Osteocyte (in vitro differentiated cells): ENCODE measurements around the gene MS4A12. TPM values are rescaled to one million over a fixed set of nuclear protein-coding genes. Genes with fewer than 3 reads are reported as not detected.
"Not testable (repeated sequence)": the region's sequence is repeated elsewhere in the genome, so short reads cannot be mapped to it uniquely, and the experiment has no call there.

Source experiments
- DNase-seq: peaks from one replicate; pipeline ENCODE4 v3.0.0; 2021; ENCODE audit warnings: mixed read lengths; ENCODE audit not compliant: unreplicated experiment; ENCODE audit errors: extremely low spot score
- H3K27ac Mint-ChIP-seq: one replicate; pipeline ENCODE4 v1.8.0; 2021; ENCODE audit warnings: mild to moderate bottlenecking, mixed read lengths; ENCODE audit not compliant: unreplicated experiment
- H3K27me3 Mint-ChIP-seq: one replicate; pipeline ENCODE4 v1.8.0; 2021; ENCODE audit warnings: mixed read lengths; ENCODE audit not compliant: unreplicated experiment
- H3K36me3 Mint-ChIP-seq: one replicate; pipeline ENCODE4 v1.8.0; 2021; ENCODE audit warnings: mixed read lengths; ENCODE audit not compliant: unreplicated experiment
- H3K4me1 Mint-ChIP-seq: one replicate; pipeline ENCODE4 v1.8.0; 2021; ENCODE audit warnings: mixed read lengths; ENCODE audit not compliant: unreplicated experiment
- H3K4me3 Mint-ChIP-seq: one replicate; pipeline ENCODE4 v1.8.0; 2021; ENCODE audit warnings: mild to moderate bottlenecking, moderate library complexity, mixed read lengths; ENCODE audit not compliant: unreplicated experiment
- H3K9me3 Mint-ChIP-seq: one replicate; pipeline ENCODE4 v1.8.0; 2021; ENCODE audit warnings: mixed read lengths; ENCODE audit not compliant: unreplicated experiment
- total RNA-seq: library from RNA; stranded (reverse); gene quantifications from 2 replicates; pipeline ENCODE4 v1.2.1, GENCODE V29; 2021
- TF ChIP-seq, protein P1 (sequence below): fragments of 200-600 bp; sonication (generic); IDR thresholded peaks from 2 replicates; pipeline ENCODE4 v1.5.0; 2021; ENCODE audit warnings: antibody characterized with exemption, mild to moderate bottlenecking, moderate library complexity

The MS4A12 gene
- total RNA-seq, 1 donor from 2014 or later, result not detected

DNA sequence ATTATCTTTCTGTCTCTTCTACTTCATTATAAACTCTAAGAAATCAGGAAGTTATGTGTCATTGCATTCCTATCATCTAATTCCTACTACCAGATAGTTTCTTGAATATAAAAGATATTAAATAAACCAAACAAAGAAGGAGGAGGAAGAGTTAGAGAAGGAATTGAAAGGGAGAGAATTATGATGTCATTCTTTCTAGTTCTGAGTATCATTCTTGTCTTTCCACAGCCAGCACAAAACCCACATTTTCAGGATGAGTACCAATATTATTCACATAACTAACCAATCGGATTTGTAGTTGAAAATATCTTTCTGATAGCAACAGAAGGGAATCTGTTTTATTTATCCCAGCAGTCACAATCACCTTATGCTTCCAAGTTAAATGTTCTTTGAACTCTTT, 35.9 kb downstream of the MS4A12 start:
- DNase-seq, result no peak
- H3K27ac Mint-ChIP-seq, result no peak overlapping the region
- H3K27me3 Mint-ChIP-seq, result peaks cover 3% of the 10 kb centered on the region
- TF ChIP-seq, protein P1, sequence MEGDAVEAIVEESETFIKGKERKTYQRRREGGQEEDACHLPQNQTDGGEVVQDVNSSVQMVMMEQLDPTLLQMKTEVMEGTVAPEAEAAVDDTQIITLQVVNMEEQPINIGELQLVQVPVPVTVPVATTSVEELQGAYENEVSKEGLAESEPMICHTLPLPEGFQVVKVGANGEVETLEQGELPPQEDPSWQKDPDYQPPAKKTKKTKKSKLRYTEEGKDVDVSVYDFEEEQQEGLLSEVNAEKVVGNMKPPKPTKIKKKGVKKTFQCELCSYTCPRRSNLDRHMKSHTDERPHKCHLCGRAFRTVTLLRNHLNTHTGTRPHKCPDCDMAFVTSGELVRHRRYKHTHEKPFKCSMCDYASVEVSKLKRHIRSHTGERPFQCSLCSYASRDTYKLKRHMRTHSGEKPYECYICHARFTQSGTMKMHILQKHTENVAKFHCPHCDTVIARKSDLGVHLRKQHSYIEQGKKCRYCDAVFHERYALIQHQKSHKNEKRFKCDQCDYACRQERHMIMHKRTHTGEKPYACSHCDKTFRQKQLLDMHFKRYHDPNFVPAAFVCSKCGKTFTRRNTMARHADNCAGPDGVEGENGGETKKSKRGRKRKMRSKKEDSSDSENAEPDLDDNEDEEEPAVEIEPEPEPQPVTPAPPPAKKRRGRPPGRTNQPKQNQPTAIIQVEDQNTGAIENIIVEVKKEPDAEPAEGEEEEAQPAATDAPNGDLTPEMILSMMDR, result no peak
- no peak overlapping the region for H3K4me3 Mint-ChIP-seq
- peaks cover 5% of the 10 kb centered on the region for H3K9me3 Mint-ChIP-seq
- no peaks in the 10 kb centered on the region for H3K36me3 Mint-ChIP-seq
- H3K4me1 Mint-ChIP-seq, result no peaks in the 10 kb centered on the region

DNA sequence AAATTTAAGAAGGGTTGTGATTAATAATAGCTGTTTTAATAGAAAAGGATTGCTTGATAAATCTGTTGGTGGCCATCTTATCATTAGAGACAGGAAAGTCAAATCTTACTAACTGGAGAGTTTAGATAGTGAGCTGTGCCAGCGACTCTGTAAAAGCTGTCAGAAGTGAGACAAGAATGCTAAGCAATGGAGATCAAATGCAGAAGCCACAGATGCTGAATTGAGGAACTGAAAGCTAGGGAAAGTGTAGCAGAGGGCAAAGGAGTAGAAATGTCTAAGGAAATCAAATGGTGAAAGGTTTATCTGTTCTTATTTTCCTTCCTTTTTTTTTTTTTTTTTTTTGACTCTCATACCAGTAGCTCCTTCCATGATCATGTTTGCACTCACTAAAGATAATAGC, 36.4 kb downstream of the MS4A12 start:
- H3K9me3 Mint-ChIP-seq, result peaks cover 5% of the 10 kb centered on the region
- H3K27me3 Mint-ChIP-seq, result peaks cover 3% of the 10 kb centered on the region
- H3K4me3 Mint-ChIP-seq, result no peak overlapping the region
- no peaks in the 10 kb centered on the region for H3K4me1 Mint-ChIP-seq
- no peaks in the 10 kb centered on the region for H3K36me3 Mint-ChIP-seq
- TF ChIP-seq, protein P1, result no peak
- H3K27ac Mint-ChIP-seq, result no peak overlapping the region
- DNase-seq, result no peak

DNA sequence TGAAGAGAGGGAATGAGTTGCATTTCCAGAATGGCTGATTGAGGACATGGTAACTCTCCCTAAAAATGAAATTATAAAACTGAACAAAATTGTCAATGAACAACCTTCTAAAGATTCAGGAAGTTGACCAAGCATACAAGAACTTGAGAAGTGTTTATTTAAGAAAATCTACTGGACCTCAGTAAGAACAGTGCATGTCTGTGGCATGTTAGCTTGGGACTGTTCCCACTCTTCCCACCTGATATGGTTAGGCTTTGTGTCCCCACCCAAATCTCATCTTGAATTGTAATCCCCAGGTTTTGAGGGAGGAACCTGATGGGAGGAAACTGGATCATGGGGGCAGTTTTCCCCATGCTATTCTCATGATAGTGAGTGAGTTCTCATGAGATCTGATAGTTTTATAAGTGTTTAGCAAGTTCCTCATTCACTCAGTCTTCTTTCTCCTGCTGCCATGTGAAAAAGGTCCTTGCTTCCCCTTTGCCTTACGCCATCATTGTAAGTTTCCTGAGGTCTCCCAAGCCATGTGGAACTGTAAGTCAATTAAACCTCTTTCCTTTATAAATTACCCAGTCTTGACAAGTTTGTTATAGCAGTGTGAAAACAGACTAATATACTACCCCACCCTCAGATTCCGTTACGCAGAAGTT, 38.0 kb downstream of the MS4A12 start:
- no peak for DNase-seq
- Mint-ChIP-seq H3K36me3 (no peaks in the 10 kb centered on the region), H3K27ac (no peak overlapping the region), H3K4me1 (no peaks in the 10 kb centered on the region), H3K4me3 (no peak overlapping the region), H3K9me3 (peaks cover 5% of the 10 kb centered on the region), H3K27me3 (peaks cover 3% of the 10 kb centered on the region)
- TF ChIP-seq, protein P1, result no peak

DNA sequence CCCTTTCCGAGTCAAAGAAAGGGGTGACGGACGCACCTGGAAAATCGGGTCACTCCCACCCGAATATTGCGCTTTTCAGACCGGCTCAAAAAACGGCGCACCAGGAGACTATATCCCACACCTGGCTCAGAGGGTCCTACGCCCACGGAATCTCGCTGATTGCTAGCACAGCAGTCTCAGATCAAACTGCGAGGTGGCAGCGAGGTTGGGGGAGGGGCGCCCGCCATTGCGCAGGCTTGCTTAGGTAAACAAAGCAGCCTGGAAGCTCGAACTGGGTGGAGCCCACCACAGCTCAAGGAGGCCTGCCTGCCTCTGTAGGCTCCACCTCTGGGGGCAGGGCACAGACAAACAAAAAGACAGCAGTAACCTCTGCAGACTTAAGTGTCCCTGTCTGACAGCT, 39.8 kb downstream of the MS4A12 start:
- H3K27ac Mint-ChIP-seq, DNase-seq, H3K4me1 Mint-ChIP-seq, H3K4me3 Mint-ChIP-seq, H3K27me3 Mint-ChIP-seq, H3K36me3 Mint-ChIP-seq, H3K9me3 Mint-ChIP-seq: not testable (repeated sequence)

DNA sequence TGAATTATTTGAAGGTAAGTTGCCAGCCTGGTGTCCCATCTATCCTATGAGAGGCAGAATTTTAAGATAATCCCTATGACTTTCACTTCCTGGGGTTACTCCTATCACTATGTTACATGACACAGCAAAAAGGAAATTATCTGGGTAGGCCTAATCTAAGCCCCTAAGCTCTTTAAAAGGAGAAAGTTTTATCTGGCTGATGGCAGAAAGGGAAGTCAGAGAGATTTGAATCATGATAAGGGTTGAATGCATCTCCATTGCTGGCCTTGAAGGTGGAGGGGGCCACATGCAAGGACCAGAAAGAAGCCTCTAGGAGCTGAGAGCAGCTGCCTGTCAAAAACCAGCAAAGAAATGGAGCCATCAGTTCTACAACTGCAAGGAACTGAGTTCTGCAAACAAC, 46.0 kb downstream of the MS4A12 start:
- H3K4me3 Mint-ChIP-seq, H3K9me3 Mint-ChIP-seq, H3K36me3 Mint-ChIP-seq, H3K4me1 Mint-ChIP-seq, H3K27ac Mint-ChIP-seq, DNase-seq: not testable (repeated sequence)
- H3K27me3 Mint-ChIP-seq, result peaks cover 11% of the 10 kb centered on the region

DNA sequence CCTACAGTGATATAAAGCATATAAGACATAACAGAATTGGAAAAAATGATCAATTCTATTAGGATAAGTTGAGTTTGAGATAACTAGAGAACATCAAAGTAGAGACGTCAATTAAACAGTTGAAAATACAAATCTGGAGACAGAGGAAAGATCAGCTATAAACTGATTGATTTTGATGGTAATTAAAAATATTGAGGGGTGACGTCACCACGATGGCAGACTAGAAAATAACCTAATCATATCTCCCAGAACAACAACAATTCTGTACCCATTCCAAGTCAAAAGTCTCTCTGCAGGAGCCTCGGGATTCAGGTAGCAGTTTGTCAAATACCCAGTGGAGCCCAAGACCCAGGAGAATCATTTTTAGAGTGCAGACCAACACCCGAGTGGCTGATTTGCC, 51.5 kb downstream of the MS4A12 start:
- TF ChIP-seq, protein P1, result no peak
- no peak for DNase-seq

More for the DNA sequence above, 51.5 kb downstream of the MS4A12 start:
- H3K9me3 Mint-ChIP-seq, result peaks cover 5% of the 10 kb centered on the region
- H3K4me3 Mint-ChIP-seq, result no peak overlapping the region
- no peaks in the 10 kb centered on the region for H3K4me1 Mint-ChIP-seq
- H3K27ac Mint-ChIP-seq, result no peak overlapping the region
- H3K27me3 Mint-ChIP-seq, result peaks cover 16% of the 10 kb centered on the region
- H3K36me3 Mint-ChIP-seq, result no peaks in the 10 kb centered on the region

Other genes starting within 250 kb of the MS4A12 start
- 0.30 TPM in 1 of 2 replicates, not detected in the other for gene MS4A4E, start 249.6 kb upstream of the MS4A12 start, total RNA-seq
- gene MS4A4A, start 212.1 kb upstream of the MS4A12 start, total RNA-seq, result not detected in 2 replicates
- not detected in 2 replicates for gene MS4A6E, start 165.5 kb upstream of the MS4A12 start, total RNA-seq
- not detected in 2 replicates for gene MS4A7, start 114.2 kb upstream of the MS4A12 start, total RNA-seq
- gene MS4A14, start 96.3 kb upstream of the MS4A12 start, total RNA-seq, result not detected in 2 replicates
- not detected in 2 replicates for gene MS4A5, start 63.2 kb upstream of the MS4A12 start, total RNA-seq
- gene MS4A1, start 36.9 kb upstream of the MS4A12 start, total RNA-seq, result not detected in 2 replicates
- gene MS4A13, start 22.6 kb downstream of the MS4A12 start, total RNA-seq, result not detected in 2 replicates
- gene MS4A8, start 206.8 kb downstream of the MS4A12 start, total RNA-seq, result not detected in 2 replicates
- not detected in 2 replicates for gene MS4A18, start 231.9 kb downstream of the MS4A12 start, total RNA-seq